HL-60 (cell line): ENCODE data around the gene CYP4B1.
A peak's percentile ranks its signal among the peaks of the same experiment; 100 is the strongest.

Experiments
- DNase-seq, 2 experiments: peaks; one replicate each; pipeline ENCODE4 v3.0.0-alpha.2; 2010 to 2020; ENCODE audit warnings: low read depth in 1 of 2, low spot score in 1 of 2
- H3K27ac ChIP-seq: fragments of 250-450 bp; sonication (Bioruptor Pico); replicated peaks from 2 replicates; pipeline ENCODE4 v1.5.1; 2020; ENCODE audit warnings: mild to moderate bottlenecking, moderate library complexity
- H3K27me3 ChIP-seq: fragments of 250-450 bp; sonication (Bioruptor Pico); 2 replicates; pipeline ENCODE4 v1.5.1; 2021; ENCODE audit warnings: mild to moderate bottlenecking, moderate library complexity; ENCODE audit not compliant: insufficient read depth, poor library complexity, severe bottlenecking
- H3K4me3 ChIP-seq: replicated peaks from 2 replicates; pipeline ENCODE4 v1.5.1; 2011; ENCODE audit warnings: mild to moderate bottlenecking, control low read depth, low read length; ENCODE audit not compliant: insufficient read depth
- GABPA ChIP-seq: IDR thresholded peaks from 2 replicates; pipeline ENCODE4 v1.6.1; 2012; ENCODE audit warnings: low read depth
- POLR2AphosphoS5 ChIP-seq: IDR thresholded peaks from 2 replicates; pipeline ENCODE4 v1.6.1; 2012; ENCODE audit warnings: low read depth
- SPI1 ChIP-seq: IDR thresholded peaks from 2 replicates; pipeline ENCODE4 v1.6.1; 2012; ENCODE audit warnings: low read depth, mild to moderate bottlenecking, borderline replicate concordance
- TF ChIP-seq, protein P1 (sequence below): IDR thresholded peaks from 2 replicates; pipeline ENCODE4 v1.6.1; 2012; ENCODE audit warnings: low read depth; ENCODE audit not compliant: insufficient replicate concordance
- TF ChIP-seq, protein P2 (sequence below): IDR thresholded peaks from one replicate; pipeline ENCODE4 v1.5.1; 2011; ENCODE audit warnings: low read length, control low read depth, inconsistent platforms; ENCODE audit not compliant: insufficient read depth

Gene CYP4B1

DNA sequence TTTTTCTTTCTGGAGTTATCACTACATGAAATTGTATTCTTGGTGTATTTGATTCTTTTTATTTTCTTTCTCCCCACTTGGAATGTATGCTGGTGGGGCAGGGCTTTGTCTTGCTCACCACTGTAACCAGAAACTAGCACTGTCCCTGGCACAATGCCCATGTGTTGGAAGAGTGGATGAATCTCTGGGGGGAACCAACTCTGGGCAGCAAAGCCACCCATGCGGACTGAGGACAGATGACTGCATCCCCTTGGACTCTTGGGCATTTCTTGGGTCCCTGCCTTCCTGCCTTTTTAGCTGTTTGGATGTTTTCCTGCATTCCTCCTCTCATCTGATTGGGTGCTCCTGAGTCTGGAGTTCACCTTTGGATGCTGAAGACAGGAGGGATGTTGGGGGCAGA, 6.1 kb downstream of the CYP4B1 start:
- TF ChIP-seq POLR2AphosphoS5 (no peak), SPI1 (no peak), GABPA (no peak)
- TF ChIP-seq, protein P1, sequence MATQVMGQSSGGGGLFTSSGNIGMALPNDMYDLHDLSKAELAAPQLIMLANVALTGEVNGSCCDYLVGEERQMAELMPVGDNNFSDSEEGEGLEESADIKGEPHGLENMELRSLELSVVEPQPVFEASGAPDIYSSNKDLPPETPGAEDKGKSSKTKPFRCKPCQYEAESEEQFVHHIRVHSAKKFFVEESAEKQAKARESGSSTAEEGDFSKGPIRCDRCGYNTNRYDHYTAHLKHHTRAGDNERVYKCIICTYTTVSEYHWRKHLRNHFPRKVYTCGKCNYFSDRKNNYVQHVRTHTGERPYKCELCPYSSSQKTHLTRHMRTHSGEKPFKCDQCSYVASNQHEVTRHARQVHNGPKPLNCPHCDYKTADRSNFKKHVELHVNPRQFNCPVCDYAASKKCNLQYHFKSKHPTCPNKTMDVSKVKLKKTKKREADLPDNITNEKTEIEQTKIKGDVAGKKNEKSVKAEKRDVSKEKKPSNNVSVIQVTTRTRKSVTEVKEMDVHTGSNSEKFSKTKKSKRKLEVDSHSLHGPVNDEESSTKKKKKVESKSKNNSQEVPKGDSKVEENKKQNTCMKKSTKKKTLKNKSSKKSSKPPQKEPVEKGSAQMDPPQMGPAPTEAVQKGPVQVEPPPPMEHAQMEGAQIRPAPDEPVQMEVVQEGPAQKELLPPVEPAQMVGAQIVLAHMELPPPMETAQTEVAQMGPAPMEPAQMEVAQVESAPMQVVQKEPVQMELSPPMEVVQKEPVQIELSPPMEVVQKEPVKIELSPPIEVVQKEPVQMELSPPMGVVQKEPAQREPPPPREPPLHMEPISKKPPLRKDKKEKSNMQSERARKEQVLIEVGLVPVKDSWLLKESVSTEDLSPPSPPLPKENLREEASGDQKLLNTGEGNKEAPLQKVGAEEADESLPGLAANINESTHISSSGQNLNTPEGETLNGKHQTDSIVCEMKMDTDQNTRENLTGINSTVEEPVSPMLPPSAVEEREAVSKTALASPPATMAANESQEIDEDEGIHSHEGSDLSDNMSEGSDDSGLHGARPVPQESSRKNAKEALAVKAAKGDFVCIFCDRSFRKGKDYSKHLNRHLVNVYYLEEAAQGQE = no peak
- TF ChIP-seq, protein P2, sequence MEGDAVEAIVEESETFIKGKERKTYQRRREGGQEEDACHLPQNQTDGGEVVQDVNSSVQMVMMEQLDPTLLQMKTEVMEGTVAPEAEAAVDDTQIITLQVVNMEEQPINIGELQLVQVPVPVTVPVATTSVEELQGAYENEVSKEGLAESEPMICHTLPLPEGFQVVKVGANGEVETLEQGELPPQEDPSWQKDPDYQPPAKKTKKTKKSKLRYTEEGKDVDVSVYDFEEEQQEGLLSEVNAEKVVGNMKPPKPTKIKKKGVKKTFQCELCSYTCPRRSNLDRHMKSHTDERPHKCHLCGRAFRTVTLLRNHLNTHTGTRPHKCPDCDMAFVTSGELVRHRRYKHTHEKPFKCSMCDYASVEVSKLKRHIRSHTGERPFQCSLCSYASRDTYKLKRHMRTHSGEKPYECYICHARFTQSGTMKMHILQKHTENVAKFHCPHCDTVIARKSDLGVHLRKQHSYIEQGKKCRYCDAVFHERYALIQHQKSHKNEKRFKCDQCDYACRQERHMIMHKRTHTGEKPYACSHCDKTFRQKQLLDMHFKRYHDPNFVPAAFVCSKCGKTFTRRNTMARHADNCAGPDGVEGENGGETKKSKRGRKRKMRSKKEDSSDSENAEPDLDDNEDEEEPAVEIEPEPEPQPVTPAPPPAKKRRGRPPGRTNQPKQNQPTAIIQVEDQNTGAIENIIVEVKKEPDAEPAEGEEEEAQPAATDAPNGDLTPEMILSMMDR = no peak
- Histone ChIP-seq H3K27me3 (no peaks in the 10 kb centered on the region), H3K27ac (no peak overlapping the region), H3K4me3 (no peak overlapping the region)
- no peak for DNase-seq

DNA sequence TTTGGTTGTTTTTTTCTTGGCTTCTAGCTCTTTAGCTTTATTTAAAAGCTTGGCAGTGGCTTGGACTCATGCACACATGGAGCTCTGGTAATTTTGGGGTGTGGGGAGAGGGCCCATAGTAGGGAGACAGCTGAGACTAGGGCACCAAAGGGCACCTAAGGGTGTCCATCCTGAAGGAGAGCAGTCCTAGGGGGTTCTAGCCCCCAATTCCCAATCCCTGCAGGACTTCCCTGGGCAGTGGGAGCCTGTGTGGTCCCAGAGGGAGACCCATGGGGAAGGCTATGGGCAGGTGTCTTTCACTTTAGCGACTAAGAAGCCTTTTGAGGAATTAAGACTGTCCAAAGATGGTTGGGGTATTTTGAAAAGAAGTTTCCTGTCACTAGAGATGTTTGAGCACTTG, 6.9 kb downstream of the CYP4B1 start:
- TF ChIP-seq POLR2AphosphoS5 (no peak), SPI1 (no peak), GABPA (no peak)
- TF ChIP-seq, protein P2 = no peak
- TF ChIP-seq, protein P1 = no peak
- Histone ChIP-seq H3K4me3 (no peak overlapping the region), H3K27me3 (no peaks in the 10 kb centered on the region), H3K27ac (no peak overlapping the region)
- DNase-seq = no peak

DNA sequence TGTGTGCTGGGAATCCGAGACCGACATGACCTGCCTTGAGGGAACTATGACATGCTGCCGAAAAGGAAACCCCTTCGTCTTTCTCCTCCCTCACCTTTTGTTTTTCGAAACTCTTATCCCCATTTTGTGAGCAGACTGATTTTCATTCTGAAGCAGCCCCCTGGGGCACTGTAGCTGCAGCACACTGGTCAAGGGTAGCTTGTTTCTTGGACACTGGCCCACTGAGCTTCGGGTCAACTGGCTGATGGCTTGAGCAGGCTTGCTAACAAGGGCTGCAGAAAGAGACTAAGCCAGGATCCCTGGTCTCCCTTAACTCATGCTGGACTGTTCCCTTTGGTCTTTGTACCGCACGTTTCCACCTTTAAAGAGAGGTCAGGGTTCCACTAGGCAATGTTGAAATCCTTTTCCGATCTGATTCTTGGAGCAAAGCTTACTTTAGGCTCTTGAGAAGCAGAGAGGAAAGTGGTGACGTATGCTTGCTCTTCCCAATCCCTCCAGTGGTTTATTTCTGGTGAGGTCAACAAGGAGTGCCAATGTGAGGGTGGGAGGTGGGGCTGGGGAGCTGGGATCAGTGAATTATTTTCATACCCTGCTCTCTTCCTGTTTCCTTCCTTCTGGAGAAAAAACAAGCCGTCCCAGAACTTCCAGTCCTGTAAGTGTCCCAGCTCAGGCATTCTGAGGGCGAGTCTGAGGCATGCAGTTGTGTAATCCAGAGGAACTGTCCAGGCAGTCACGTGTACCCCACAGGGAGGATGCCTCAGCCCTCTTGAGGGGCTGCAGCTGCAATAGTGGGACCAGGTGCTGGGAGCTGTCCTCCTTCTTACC, 7.6 kb downstream of the CYP4B1 start:
- Histone ChIP-seq H3K27ac (no peak overlapping the region), H3K4me3 (no peak overlapping the region), H3K27me3 (no peaks in the 10 kb centered on the region)
- TF ChIP-seq POLR2AphosphoS5 = no peak
- TF ChIP-seq, protein P1 = peak; percentile 10
- no peak for DNase-seq
